PC-3 (cell line): ENCODE measurements around the gene GLRX5. TPM values are rescaled to one million over a fixed set of nuclear protein-coding genes. Genes with fewer than 3 reads are reported as not detected.

Experiments used
- ATAC-seq: fragments of 200-7000 bp; cut with Tn5 transposase; 2 replicates; pipeline ENCODE4 v1.9.1; 2020; ENCODE audit warnings: mild to moderate bottlenecking, moderate library complexity
- BruUV-seq: library from RNA; stranded (reverse); fragments of 400-500 nt; replicated peaks from 2 replicates; lab custom pipeline; 2021; lab: Mats Ljungman, UMichigan
- CTCF ChIA-PET: fragments of 300-600 bp; sonication (Branson Sonifier 250); formaldehyde crosslinking; loops from one replicate; lab custom pipeline; 2022; ENCODE audit warnings: antibody characterized with exemption; lab: Charles Lee
- POLR2A ChIA-PET: fragments of 300-600 bp; sonication (Branson Sonifier 250); formaldehyde crosslinking; loops from one replicate; lab custom pipeline; 2022; ENCODE audit warnings: antibody characterized with exemption; ENCODE audit not compliant: unreplicated experiment; lab: Charles Lee
- DNase-seq: peaks from one replicate; pipeline ENCODE4 v3.0.0-alpha.2; 2015
- H2AFZ ChIP-seq: fragments of 300-600 bp; sonication (generic); 2 replicates; pipeline ENCODE4 v1.6.0; 2016; ENCODE audit warnings: antibody characterized with exemption, low read length
- H3F3A ChIP-seq: fragments of 300-600 bp; sonication (generic); one replicate; pipeline ENCODE4 v1.6.0; 2017; ENCODE audit warnings: antibody characterized with exemption, low read length, control low read depth, mild to moderate bottlenecking; ENCODE audit not compliant: unreplicated experiment
- H3K27ac ChIP-seq: fragments of 300-600 bp; sonication (generic); 2 replicates; pipeline ENCODE4 v1.5.1; 2016; ENCODE audit warnings: mild to moderate bottlenecking, low read length
- H3K27me3 ChIP-seq: fragments of 300-600 bp; sonication (generic); 2 replicates; pipeline ENCODE4 v1.6.1; 2016; ENCODE audit warnings: low read length, mixed read lengths
- H3K36me3 ChIP-seq: fragments of 300-600 bp; sonication (generic); 2 replicates; pipeline ENCODE4 v1.6.1; 2016; ENCODE audit warnings: low read depth, mixed run types, low read length, mixed read lengths
- H3K4me1 ChIP-seq: fragments of 300-600 bp; sonication (generic); 2 replicates; pipeline ENCODE4 v1.5.1; 2016; ENCODE audit warnings: low read length; ENCODE audit not compliant: insufficient read depth
- H3K4me2 ChIP-seq: fragments of 300-600 bp; sonication (generic); 2 replicates; pipeline ENCODE4 v1.6.0; 2016; ENCODE audit warnings: low read length
- H3K4me3 ChIP-seq: fragments of 300-600 bp; sonication (generic); 2 replicates; pipeline ENCODE4 v1.5.1; 2016; ENCODE audit warnings: mild to moderate bottlenecking, low read length, mixed read lengths
- H3K79me2 ChIP-seq: fragments of 300-600 bp; sonication (generic); 2 replicates; pipeline ENCODE4 v1.6.1; 2017; ENCODE audit warnings: low read length, mixed read lengths
- H3K9ac ChIP-seq: fragments of 300-600 bp; sonication (generic); 2 replicates; pipeline ENCODE4 v1.6.0; 2016; ENCODE audit warnings: mild to moderate bottlenecking, low read length
- H3K9me2 ChIP-seq: fragments of 300-600 bp; sonication (generic); replicated peaks from 2 replicates; pipeline ENCODE4 v1.6.1; 2016; ENCODE audit warnings: mixed run types, low read length, mixed read lengths
- H3K9me3 ChIP-seq: fragments of 300-600 bp; sonication (generic); 2 replicates; pipeline ENCODE4 v1.6.1; 2016; ENCODE audit warnings: low read length, mixed read lengths
- H4K20me1 ChIP-seq: fragments of 300-600 bp; sonication (generic); 2 replicates; pipeline ENCODE4 v1.6.1; 2016; ENCODE audit warnings: low read length, mixed read lengths
- CTCF ChIP-seq: fragments of 300-600 bp; sonication (generic); conservative IDR thresholded peaks from 2 replicates; pipeline ENCODE4 v1.5.1; 2017; ENCODE audit warnings: antibody characterized with exemption, low read depth, mild to moderate bottlenecking, low read length
- EZH2 ChIP-seq: fragments of 300-600 bp; sonication (generic); IDR thresholded peaks from one replicate; pipeline ENCODE4 v1.6.1; 2017; ENCODE audit warnings: antibody characterized with exemption, mild to moderate bottlenecking, low read length; ENCODE audit not compliant: unreplicated experiment
- EZH2phosphoT487 ChIP-seq: fragments of 300-600 bp; sonication (generic); IDR thresholded peaks from 2 replicates; pipeline ENCODE4 v1.6.1; 2018; ENCODE audit warnings: mild to moderate bottlenecking, antibody characterized with exemption, low read length, borderline replicate concordance
- intact Hi-C: fragments of 100-400 bp; cut with micrococcal nuclease; formaldehyde crosslinking; loops from 2 replicates; pipeline ENCODE4 v1.9.0; 2023
- total RNA-seq: library from RNA; depleted of rRNA; stranded (reverse); fragments of >200 nt; gene quantifications from 2 replicates; pipeline ENCODE4 v1.2.3, GENCODE V29; 2014

Gene GLRX5
- total RNA-seq, 1 experiment from 2014 or later, result 60.0 TPM

- H3K9me2 ChIP-seq, result no peaks in the 10 kb centered on the region
- H3K27me3 ChIP-seq, result no peaks in the 10 kb centered on the region
- H3K9me3 ChIP-seq, result no peaks in the 10 kb centered on the region
- no peak for TF ChIP-seq CTCF
- TF ChIP-seq EZH2phosphoT487, result no peak
- no peak for TF ChIP-seq EZH2
- no peak for DNase-seq
- H3K36me3 ChIP-seq, result no peaks in the 10 kb centered on the region; the same call in 1 of the 2 replicates
- no peak for ATAC-seq
- intact Hi-C loops, result no loop called here
- BruUV-seq, result no TSS peak
- H3F3A ChIP-seq, result no peaks in the 10 kb centered on the region
- H3K4me3 ChIP-seq, result no peak overlapping the region
- H3K79me2 ChIP-seq, result peaks cover 56% of the 10 kb centered on the region
- peaks cover 26% of the 10 kb centered on the region for H4K20me1 ChIP-seq
- no peak overlapping the region for H2AFZ ChIP-seq
- H3K4me1 ChIP-seq, result peaks cover 46% of the 10 kb centered on the region
- ChIA-PET CTCF (no interaction called here), POLR2A (no interaction called here)
- H3K4me2 ChIP-seq, result no peak overlapping the region
- H3K27ac ChIP-seq, result no peak overlapping the region
- H3K9ac ChIP-seq, result no peak overlapping the region
Observed at GRCh38 chr14:95529216-95529615, 5.6 kb upstream of the GLRX5 start.

- POLR2A ChIA-PET, result no interaction called here
- ATAC-seq, result no peak
Observed at GRCh38 chr14:95530473-95531276, 4.2 kb upstream of the GLRX5 start.

More at GRCh38 chr14:95530473-95531276, 4.2 kb upstream of the GLRX5 start:
- H3F3A ChIP-seq, result no peaks in the 10 kb centered on the region
- CTCF ChIA-PET, result interaction anchor here (0.6 kb wide), 1 partner anchor 29 kb away, joined by 5 read pairs; no protein-coding TSS in a partner anchor
- H3K79me2 ChIP-seq, result peaks cover 64% of the 10 kb centered on the region
- DNase-seq, result peak; percentile 58
- no peak overlapping the region for H2AFZ ChIP-seq
- peak overlapping the region; percentile 10 for H3K27ac ChIP-seq
- peaks cover 28% of the 10 kb centered on the region for H4K20me1 ChIP-seq
- no TSS peak for BruUV-seq
- no peak overlapping the region for H3K9ac ChIP-seq
- H3K4me3 ChIP-seq, result peak overlapping the region; percentile 6
- no peaks in the 10 kb centered on the region for H3K9me3 ChIP-seq
- no peaks in the 10 kb centered on the region; the same call in 1 of the 2 replicates for H3K36me3 ChIP-seq
- no peak for TF ChIP-seq EZH2phosphoT487
- no peak for TF ChIP-seq EZH2
- TF ChIP-seq CTCF, result no peak
- no peaks in the 10 kb centered on the region for H3K9me2 ChIP-seq
- no peaks in the 10 kb centered on the region for H3K27me3 ChIP-seq
- H3K4me1 ChIP-seq, result peaks cover 38% of the 10 kb centered on the region
- peak overlapping the region; percentile 99 for H3K4me2 ChIP-seq
- intact Hi-C loops, result loop anchor here (5.0 to 10.0 kb wide), 2 partner anchors 46 to 373 kb away; partner anchors contain the start of gene DICER1
